Stimulated activated CD4-positive, alpha-beta T cell treated with anti-CD3 and anti-CD28 coated beads, Interleukin-4, amount 100 ng/mL, for 4 hours (primary cell): ENCODE data around the gene PRR5.
"Not testable (repeated sequence)": the region's sequence is repeated elsewhere in the genome, so short reads cannot be mapped to it uniquely, and the experiment has no call there.

Source experiments
- DNase-seq, 2 experiments: peaks; one replicate each; pipeline ENCODE4 v3.0.0-alpha.2; 2020

PRR5 gene

GRCh38 chr22:44736581-44737405 is 34.8 kb downstream of the PRR5 start:
- no peak for DNase-seq

- DNase-seq, result no peak
Measured at GRCh38 chr22:44737406-44738346, 35.7 kb downstream of the PRR5 start.

GRCh38 chr22:44738347-44738715 is 36.3 kb downstream of the PRR5 start:
- no peak for DNase-seq

GRCh38 chr22:44739024-44739423 is 37.0 kb downstream of the PRR5 start:
- DNase-seq, result no peak

- DNase-seq, result not testable (repeated sequence)
Measured at GRCh38 chr22:44739666-44740065, 37.7 kb downstream of the PRR5 start.

GRCh38 chr22:44740307-44740706 is 38.3 kb downstream of the PRR5 start:
- DNase-seq, result no peak

- no peak for DNase-seq
Measured at GRCh38 chr22:44741929-44742328, 39.9 kb downstream of the PRR5 start.

- DNase-seq, result no peak
Measured at GRCh38 chr22:44743247-44743646, 41.2 kb downstream of the PRR5 start.

GRCh38 chr22:44743804-44744211 is 41.8 kb downstream of the PRR5 start:
- DNase-seq, result no peak

- no peak for DNase-seq
Measured at GRCh38 chr22:44745853-44746789, 44.1 kb downstream of the PRR5 start.

- not testable (repeated sequence) for DNase-seq
Measured at GRCh38 chr22:44747784-44748127, 45.8 kb downstream of the PRR5 start.

- DNase-seq, result no peak
Measured at GRCh38 chr22:44748524-44748923, 46.5 kb downstream of the PRR5 start.

GRCh38 chr22:44750481-44750880 is 48.5 kb downstream of the PRR5 start:
- DNase-seq, result no peak

- DNase-seq, result no peak
Measured at GRCh38 chr22:44752285-44753188, 50.5 kb downstream of the PRR5 start, which contains the start of gene ARHGAP8. Gene ARHGAP8, plus strand, starts transcription at chr22:44752575. Its CDS starts 33,953 bp downstream, at chr22:44786528.

GRCh38 chr22:44753189-44754042 is 51.4 kb downstream of the PRR5 start:
- DNase-seq, result no peak

- no peak for DNase-seq
Measured at GRCh38 chr22:44754998-44755397, 53.0 kb downstream of the PRR5 start.

GRCh38 chr22:44755417-44755816 is 53.4 kb downstream of the PRR5 start:
- DNase-seq, result no peak

GRCh38 chr22:44755956-44756361 is 54.0 kb downstream of the PRR5 start:
- DNase-seq, result no peak

GRCh38 chr22:44758344-44758973 is 56.5 kb downstream of the PRR5 start:
- no peak for DNase-seq

GRCh38 chr22:44759001-44759400 is 57.0 kb downstream of the PRR5 start:
- no peak for DNase-seq
